IMR-90 (cell line): ENCODE measurements around the gene NPNT. TPM values are rescaled to one million over a fixed set of nuclear protein-coding genes. Genes with fewer than 3 reads are reported as not detected.

Experiments
- ATAC-seq: fragments of 200-7000 bp; cut with Tn5 transposase; 2 replicates; pipeline ENCODE4 v1.9.1; 2020; ENCODE audit warnings: low read depth, mild to moderate bottlenecking, moderate library complexity
- BruUV-seq: library from RNA; stranded (reverse); fragments of 400-500 nt; replicated peaks from 2 replicates; lab custom pipeline; 2021; lab: Mats Ljungman, UMichigan
- CTCF ChIA-PET: fragments of 300-600 bp; formaldehyde crosslinking; extraction: SDS; loops from one replicate; lab custom pipeline; 2021; ENCODE audit warnings: antibody characterized with exemption; lab: Yijun Ruan, JAX
- POLR2A ChIA-PET: fragments of 300-600 bp; sonication (Branson Sonifier 250); formaldehyde crosslinking; loops from one replicate; lab custom pipeline; 2022; ENCODE audit warnings: antibody characterized with exemption; ENCODE audit not compliant: unreplicated experiment; lab: Charles Lee
- DNase-seq: peaks from one replicate; pipeline ENCODE4 v3.0.0; 2013
- H2AFZ ChIP-seq: replicated peaks from 2 replicates; pipeline ENCODE3; 2013; ENCODE audit warnings: low read length, mild to moderate bottlenecking; ENCODE audit not compliant: poor library complexity
- H2AK5ac ChIP-seq: 2 replicates; pipeline ENCODE4 v1.6.1; 2013; ENCODE audit warnings: low read depth, low read length, inconsistent platforms
- H2AK9ac ChIP-seq: replicated peaks from 2 replicates; pipeline ENCODE3; 2013; ENCODE audit warnings: mild to moderate bottlenecking, low read depth, low read length, moderate library complexity; ENCODE audit not compliant: poor library complexity
- H2BK120ac ChIP-seq: 2 replicates; pipeline ENCODE4 v1.6.1; 2013; ENCODE audit warnings: low read depth, low read length, inconsistent platforms
- H2BK15ac ChIP-seq: 3 replicates; pipeline ENCODE4 v1.6.1; 2013; ENCODE audit warnings: low read depth, low read length, inconsistent platforms
- H2BK20ac ChIP-seq: 2 replicates; pipeline ENCODE4 v1.6.1; 2013; ENCODE audit warnings: low read depth, mild to moderate bottlenecking, inconsistent platforms, low read length, moderate library complexity
- H2BK5ac ChIP-seq: 2 replicates; pipeline ENCODE4 v1.6.1; 2013; ENCODE audit warnings: mild to moderate bottlenecking, low read depth, low read length, inconsistent platforms; ENCODE audit not compliant: poor library complexity, severe bottlenecking
- H3K14ac ChIP-seq: replicated peaks from 2 replicates; pipeline ENCODE4 v1.6.1; 2013; ENCODE audit warnings: low read depth, low read length, inconsistent platforms
- H3K18ac ChIP-seq: 2 replicates; pipeline ENCODE4 v1.6.1; 2013; ENCODE audit warnings: low read depth, low read length, control low read depth
- H3K23ac ChIP-seq: 2 replicates; pipeline ENCODE4 v1.6.1; 2013; ENCODE audit warnings: low read depth, low read length, inconsistent platforms
- H3K27ac ChIP-seq: 2 replicates; pipeline ENCODE4 v1.5.1; 2013; ENCODE audit warnings: mild to moderate bottlenecking, control low read depth, low read length; ENCODE audit not compliant: insufficient read depth
- H3K27me3 ChIP-seq: 2 replicates; pipeline ENCODE4 v1.6.1; 2013; ENCODE audit warnings: low read length; ENCODE audit not compliant: control insufficient read depth, insufficient read depth
- H3K36me3 ChIP-seq: 2 replicates; pipeline ENCODE4 v1.6.1; 2013; ENCODE audit warnings: low read length, mixed read lengths; ENCODE audit not compliant: control insufficient read depth, insufficient read depth
- H3K4ac ChIP-seq: 2 replicates; pipeline ENCODE4 v1.6.1; 2013; ENCODE audit warnings: low read depth, low read length, inconsistent platforms
- H3K4me1 ChIP-seq: 2 replicates; pipeline ENCODE4 v1.6.1; 2013; ENCODE audit warnings: low read length, mixed read lengths; ENCODE audit not compliant: control insufficient read depth, insufficient read depth
- H3K4me2 ChIP-seq: 2 replicates; pipeline ENCODE4 v1.6.1; 2013; ENCODE audit warnings: low read depth, mild to moderate bottlenecking, control low read depth, low read length, moderate library complexity
- H3K4me3 ChIP-seq: 2 replicates; pipeline ENCODE4 v1.5.1; 2013; ENCODE audit warnings: low read depth, mild to moderate bottlenecking, control low read depth, low read length, moderate library complexity; ENCODE audit not compliant: insufficient read depth
- H3K56ac ChIP-seq: 2 replicates; pipeline ENCODE4 v1.6.1; 2013; ENCODE audit warnings: low read length, inconsistent platforms; ENCODE audit not compliant: insufficient read depth; ENCODE audit errors: extremely low read depth
- H3K79me1 ChIP-seq, 2 experiments: 2 replicates each; pipeline ENCODE4 v1.6.1; 2013; ENCODE audit warnings: low read length in 2 of 2, inconsistent platforms in 1 of 2, low read depth in 1 of 2
- H3K9ac ChIP-seq: 2 replicates; pipeline ENCODE4 v1.6.1; 2013; ENCODE audit warnings: low read depth, low read length, control low read depth
- H3K9me1 ChIP-seq: 2 replicates; pipeline ENCODE4 v1.6.1; 2013; ENCODE audit warnings: low read length, inconsistent platforms; ENCODE audit not compliant: insufficient read depth
- H3K9me3 ChIP-seq: 2 replicates; pipeline ENCODE4 v1.6.1; 2013; ENCODE audit warnings: low read length; ENCODE audit not compliant: control insufficient read depth, insufficient read depth
- H4K20me1 ChIP-seq: 2 replicates; pipeline ENCODE4 v1.6.1; 2013; ENCODE audit warnings: low read length, inconsistent platforms; ENCODE audit not compliant: insufficient read depth
- H4K5ac ChIP-seq: 2 replicates; pipeline ENCODE4 v1.6.1; 2013; ENCODE audit warnings: mild to moderate bottlenecking, low read depth, low read length, control low read depth
- H4K8ac ChIP-seq, 2 experiments: 2 replicates each; pipeline ENCODE4 v1.6.1; 2013; ENCODE audit warnings: low read depth in 2 of 2, low read length in 2 of 2, control low read depth in 1 of 2, inconsistent platforms in 1 of 2
- H4K91ac ChIP-seq: 2 replicates; pipeline ENCODE4 v1.6.1; 2013; ENCODE audit warnings: low read depth, low read length, inconsistent platforms; ENCODE audit not compliant: insufficient read depth
- CEBPB ChIP-seq: IDR thresholded peaks from 2 replicates; pipeline ENCODE4 v1.6.1; 2012; ENCODE audit warnings: low read depth, low read length, improper control_type of control experiment
- ELK1 ChIP-seq: fragments of 150-350 bp; IDR thresholded peaks from 2 replicates; pipeline ENCODE4 v1.6.1; 2016; ENCODE audit warnings: low read depth, mild to moderate bottlenecking, low read length, moderate library complexity, borderline replicate concordance
- FOS ChIP-seq: fragments of 150-350 bp; IDR thresholded peaks from 2 replicates; pipeline ENCODE4 v1.6.1; 2016; ENCODE audit warnings: low read depth, low read length
- MAFK ChIP-seq: IDR thresholded peaks from 2 replicates; pipeline ENCODE4 v1.6.1; 2012; ENCODE audit warnings: low read depth, low read length, improper control_type of control experiment
- NFE2L2 ChIP-seq: fragments of 150-350 bp; IDR thresholded peaks from 2 replicates; pipeline ENCODE4 v1.6.1; 2016; ENCODE audit warnings: low read depth, mild to moderate bottlenecking, low read length
- RAD21 ChIP-seq: IDR thresholded peaks from 2 replicates; pipeline ENCODE4 v1.6.1; 2012; ENCODE audit warnings: low read length, improper control_type of control experiment
- RCOR1 ChIP-seq: IDR thresholded peaks from 2 replicates; pipeline ENCODE4 v1.6.1; 2012; ENCODE audit warnings: mild to moderate bottlenecking, low read length, improper control_type of control experiment; ENCODE audit not compliant: insufficient replicate concordance
- WGBS, 2 experiments: methylation state at CpG; one replicate each; pipeline versions ENCODE4 v1.1.5 to v1.1.7; 2013; ENCODE audit warnings: missing lambda C conversion rate in 2 of 2; ENCODE audit not compliant: insufficient read length in 1 of 2; ENCODE audit errors: extremely low coverage in 2 of 2; 5-methylcytosine and 5-hydroxymethylcytosine counted together
- dilution Hi-C: fragments of 300-500 bp; cut with HindIII; formaldehyde crosslinking; loops from one replicate; pipeline ENCODE4 v1.14.3; 2018; ENCODE audit warnings: low sequenced_read_pairs; ENCODE audit not compliant: unreplicated experiment
- in situ Hi-C: fragments of 300-500 bp; cut with MboI; formaldehyde crosslinking; loops from 3 replicates; pipeline ENCODE4 v1.14.3; 2019; ENCODE audit warnings: low sequenced_read_pairs, inconsistent platforms, mixed read lengths
- intact Hi-C: fragments of 100-400 bp; cut with micrococcal nuclease; formaldehyde crosslinking; loops from 2 replicates; pipeline ENCODE4 v1.10.0; 2022
- polyA plus RNA-seq, 3 experiments: library from polyadenylated mRNA; depleted of rRNA; stranded (reverse); fragments of >200 nt; gene quantifications; 2 replicates each; pipeline ENCODE4 v1.2.3, GENCODE V29; 2012; ENCODE audit warnings: low replicate concordance in 1 of 3
- total RNA-seq: library from RNA; depleted of rRNA; stranded (reverse); fragments of >200 nt; gene quantifications from 2 replicates; pipeline ENCODE4 v1.2.3, GENCODE V29; 2012
- TF ChIP-seq, protein P1 (sequence below): conservative IDR thresholded peaks from 2 replicates; pipeline ENCODE4 v1.5.1; 2012; ENCODE audit warnings: mild to moderate bottlenecking, low read depth, low read length, improper control_type of control experiment

The NPNT gene
- total and polyA plus RNA-seq, 2 of the 4 experiments (the other 2 are of a cell fraction), result not detected

DNA sequence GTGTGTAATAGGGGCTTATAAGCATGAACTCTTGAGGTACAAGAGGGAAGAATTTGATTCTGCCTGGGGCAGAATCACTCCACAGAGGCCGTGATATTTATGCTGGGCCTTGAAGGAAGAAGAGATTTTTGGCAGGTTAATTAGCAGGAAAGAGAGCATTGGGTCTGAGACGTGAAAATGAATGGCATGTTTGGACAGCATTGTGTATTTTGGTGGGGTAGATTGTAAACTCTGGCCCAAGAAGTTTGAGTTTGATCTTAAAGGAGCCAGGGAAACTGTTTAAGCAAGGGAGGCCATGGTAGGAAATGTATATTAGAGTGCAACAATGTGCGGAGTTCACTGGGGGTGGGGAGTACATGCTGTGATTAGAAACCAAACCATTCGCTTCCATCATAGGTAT is 62.4 kb downstream of the NPNT start:
- intact Hi-C loops (no loop called here), in situ Hi-C loops (no loop called here), dilution Hi-C loops (no loop called here)
- H2BK5ac ChIP-seq, result no peak overlapping the region
- no peaks in the 10 kb centered on the region for H3K4me1 ChIP-seq
- H4K91ac ChIP-seq, result no peak overlapping the region
- POLR2A ChIA-PET, result interaction anchor here (0.6 kb wide), 1 partner anchor 88 kb away, joined by 11 read pairs; no protein-coding TSS in a partner anchor
- no peak for DNase-seq
- H3K4me3 ChIP-seq, result no peak overlapping the region
- TF ChIP-seq MAFK, result no peak
- TF ChIP-seq CEBPB, result no peak
- TF ChIP-seq FOS, result no peak
- no peak for TF ChIP-seq RAD21
- no peak for TF ChIP-seq ELK1
- TF ChIP-seq RCOR1, result no peak
- TF ChIP-seq, protein P1, sequence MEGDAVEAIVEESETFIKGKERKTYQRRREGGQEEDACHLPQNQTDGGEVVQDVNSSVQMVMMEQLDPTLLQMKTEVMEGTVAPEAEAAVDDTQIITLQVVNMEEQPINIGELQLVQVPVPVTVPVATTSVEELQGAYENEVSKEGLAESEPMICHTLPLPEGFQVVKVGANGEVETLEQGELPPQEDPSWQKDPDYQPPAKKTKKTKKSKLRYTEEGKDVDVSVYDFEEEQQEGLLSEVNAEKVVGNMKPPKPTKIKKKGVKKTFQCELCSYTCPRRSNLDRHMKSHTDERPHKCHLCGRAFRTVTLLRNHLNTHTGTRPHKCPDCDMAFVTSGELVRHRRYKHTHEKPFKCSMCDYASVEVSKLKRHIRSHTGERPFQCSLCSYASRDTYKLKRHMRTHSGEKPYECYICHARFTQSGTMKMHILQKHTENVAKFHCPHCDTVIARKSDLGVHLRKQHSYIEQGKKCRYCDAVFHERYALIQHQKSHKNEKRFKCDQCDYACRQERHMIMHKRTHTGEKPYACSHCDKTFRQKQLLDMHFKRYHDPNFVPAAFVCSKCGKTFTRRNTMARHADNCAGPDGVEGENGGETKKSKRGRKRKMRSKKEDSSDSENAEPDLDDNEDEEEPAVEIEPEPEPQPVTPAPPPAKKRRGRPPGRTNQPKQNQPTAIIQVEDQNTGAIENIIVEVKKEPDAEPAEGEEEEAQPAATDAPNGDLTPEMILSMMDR, result no peak
- no peak for TF ChIP-seq NFE2L2
- H3K4ac ChIP-seq, result no peak overlapping the region
- 0 out of 2 replicates have a peak, but pooled peaks cover 4% of the 10 kb centered on the region for H3K27me3 ChIP-seq
- H3K9me3 ChIP-seq, result no peaks in the 10 kb centered on the region
- H3K4me2 ChIP-seq, result no peak overlapping the region
- H3K56ac ChIP-seq, result no peak overlapping the region
- no peak overlapping the region for H3K9ac ChIP-seq
- H2AK5ac ChIP-seq, result no peak overlapping the region
- no peak for ATAC-seq
- no TSS peak for BruUV-seq
- H3K14ac ChIP-seq, result no peak overlapping the region
- H2AFZ ChIP-seq, result no peak overlapping the region
- no peaks in the 10 kb centered on the region for H3K9me1 ChIP-seq
- no peaks in the 10 kb centered on the region for H3K36me3 ChIP-seq
- no peak overlapping the region for H4K5ac ChIP-seq
- no peak overlapping the region for H3K27ac ChIP-seq
- no peak overlapping the region for H4K8ac ChIP-seq
- no peaks in the 10 kb centered on the region for H3K79me1 ChIP-seq
- H3K18ac ChIP-seq, result no peak overlapping the region
- CTCF ChIA-PET, result no interaction called here
- H4K20me1 ChIP-seq, result no peaks in the 10 kb centered on the region
- H2AK9ac ChIP-seq, result no peak overlapping the region
- 0% methylated on average over 1 of the region's 4 CpGs; no CpG with 5 or more reads in 1 of the 2 experiments for WGBS, 2 experiments
- H2BK120ac ChIP-seq, result no peak overlapping the region
- H3K23ac ChIP-seq, result no peak overlapping the region
- no peak overlapping the region for H2BK20ac ChIP-seq
- no peak overlapping the region for H2BK15ac ChIP-seq
